Stimulated activated CD4-positive, alpha-beta T cell treated with anti-CD3 and anti-CD28 coated beads, Interleukin-1b, Interleukin-23, amount 100 ng/mL, for 48 hours (primary cell): ENCODE data around the gene RABEP2.
"Not testable (repeated sequence)": the region's sequence is repeated elsewhere in the genome, so short reads cannot be mapped to it uniquely, and the experiment has no call there.

Source experiments
- DNase-seq: peaks from one replicate; pipeline ENCODE4 v3.0.0-alpha.2; 2020

The RABEP2 gene

DNA sequence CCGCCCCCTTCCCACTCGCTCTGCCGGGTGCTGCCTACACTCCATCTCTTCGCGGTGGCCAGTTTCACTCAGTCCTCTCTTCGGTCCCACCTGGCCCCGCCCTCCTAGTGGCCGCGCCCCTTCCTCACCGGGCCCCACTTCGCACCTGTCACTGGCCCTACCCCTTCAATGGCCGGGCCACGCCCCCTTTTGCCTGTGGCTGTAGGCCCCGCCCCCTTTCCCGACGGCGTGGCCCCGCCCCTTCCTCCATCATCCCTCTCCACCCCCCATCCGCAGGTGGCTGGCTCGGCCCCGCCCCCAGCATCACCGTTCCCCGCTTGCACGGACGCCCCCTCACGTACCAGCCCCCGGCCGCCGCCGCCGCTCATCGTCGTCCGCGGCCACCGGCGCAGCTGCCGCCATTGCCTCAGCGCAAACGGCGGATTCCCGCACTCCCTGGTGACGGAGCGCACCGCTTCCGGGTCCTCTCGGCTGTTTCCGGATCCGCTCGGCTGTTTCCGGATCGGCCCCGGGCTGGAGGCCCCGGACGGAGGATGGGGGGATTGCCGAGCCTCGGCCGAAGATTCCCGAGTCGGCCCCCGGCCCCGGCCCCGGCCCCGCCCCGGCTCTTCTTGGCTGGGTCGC lies at the start of gene RABEP2:
Gene RABEP2 (minus strand): TSS at position 477 of the 624 bp plus-strand sequence. CDS start 75 bp downstream, at position 402.
- DNase-seq, result peak; percentile 97

GRCh38 chr16:28974437-28975157 lies 49.6 kb upstream of the RABEP2 start, which contains the start of gene SPNS1:
TSS of gene SPNS1 (plus strand) at chr16:28974778. CDS start at chr16:28975152, 374 bp downstream.
- peak; percentile 96 for DNase-seq

GRCh38 chr16:28974007-28974436 lies 49.0 kb upstream of the RABEP2 start:
- DNase-seq, result no peak

DNA sequence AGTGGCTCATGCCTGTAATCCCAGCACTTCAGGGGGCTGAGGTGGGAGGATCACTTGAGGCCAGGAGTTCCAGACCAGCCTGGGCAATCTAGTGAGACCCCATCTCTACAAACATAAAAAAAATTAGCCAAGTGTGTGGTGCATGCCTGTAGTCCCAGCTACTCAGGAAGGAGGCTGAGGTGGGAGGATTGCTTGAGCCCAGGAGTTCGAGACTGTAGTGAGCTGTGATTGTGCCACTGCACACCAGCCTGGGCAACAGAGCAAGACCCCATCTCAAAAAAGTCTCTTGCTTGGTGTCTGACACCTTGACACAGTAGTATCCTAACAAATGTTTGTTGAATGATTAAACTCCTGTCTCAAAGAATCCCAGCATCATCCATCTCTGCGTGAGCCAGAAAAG lies 44.7 kb upstream of the RABEP2 start:
- DNase-seq, result not testable (repeated sequence)

- no peak for DNase-seq
Measured at GRCh38 chr16:28967156-28967555, 42.1 kb upstream of the RABEP2 start.

DNA sequence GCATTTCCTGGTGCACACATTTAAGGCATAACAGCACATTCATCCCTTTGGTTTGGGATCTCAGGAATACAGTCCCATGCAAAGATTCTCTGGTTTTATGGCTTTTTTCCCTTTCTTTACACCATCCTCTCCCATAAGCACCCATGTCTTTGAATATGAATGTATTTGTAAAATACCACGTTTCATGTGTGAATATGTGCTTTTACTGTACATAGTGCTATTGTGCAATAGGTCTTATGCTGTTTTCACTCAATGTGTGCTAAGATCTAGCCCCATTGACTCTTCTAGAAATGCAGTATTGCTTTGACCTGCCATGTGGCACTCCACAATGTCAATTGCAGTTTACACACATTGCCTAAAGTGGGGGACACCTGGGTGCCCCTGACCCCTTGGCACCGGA lies 39.5 kb upstream of the RABEP2 start:
- no peak for DNase-seq

GRCh38 chr16:28964072-28964471 lies 39.0 kb upstream of the RABEP2 start:
- DNase-seq, result no peak

DNA sequence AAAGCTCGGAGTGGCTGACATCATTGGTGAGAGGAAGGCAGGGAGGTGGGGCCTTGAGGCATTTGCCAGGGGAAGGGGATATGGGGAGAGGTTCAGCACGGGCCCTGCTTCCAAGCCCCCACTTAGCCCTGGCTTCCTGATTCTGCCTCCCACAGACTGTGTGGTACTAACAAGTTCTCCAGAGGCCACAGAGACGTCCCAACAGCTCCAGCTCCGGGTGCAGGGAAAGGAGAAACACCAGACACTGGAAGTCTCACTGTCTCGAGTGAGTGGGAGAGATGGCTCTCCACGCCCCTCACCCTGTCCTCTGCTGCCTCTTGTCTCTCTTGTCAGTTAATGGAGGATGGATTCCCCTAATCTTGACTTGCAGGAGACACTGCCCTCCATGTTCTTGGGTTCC lies 33.8 kb upstream of the RABEP2 start:
- DNase-seq, result no peak

GRCh38 chr16:28958216-28958615 lies 33.2 kb upstream of the RABEP2 start:
- DNase-seq, result no peak

DNA sequence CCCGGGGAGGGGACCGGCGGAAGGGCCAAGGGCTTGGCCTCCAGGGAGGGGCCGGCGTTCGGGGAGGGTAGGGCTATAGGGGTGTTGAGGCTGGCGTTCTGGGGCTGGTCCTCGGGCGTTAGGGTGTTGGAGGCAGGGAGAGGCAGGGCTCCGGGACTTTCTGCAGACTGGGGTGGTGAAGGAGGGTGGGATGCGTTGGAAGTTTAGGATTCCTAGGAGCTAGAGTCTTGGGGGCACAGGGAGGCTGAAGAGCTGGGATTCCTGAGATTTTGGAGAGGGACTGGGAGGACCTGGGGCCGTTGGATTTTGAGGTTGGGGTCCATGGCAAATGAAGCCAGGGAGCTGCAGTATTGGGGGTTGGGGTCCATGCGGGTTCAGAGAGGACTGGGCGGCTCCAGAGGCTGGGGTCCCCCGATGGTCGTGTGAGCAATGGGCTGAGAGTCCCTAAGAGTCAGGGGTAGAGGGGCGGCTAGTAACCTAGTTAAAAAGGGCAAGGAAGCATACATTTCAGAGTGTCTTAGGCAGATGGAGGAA lies 26.4 kb upstream of the RABEP2 start:
- no peak for DNase-seq

DNA sequence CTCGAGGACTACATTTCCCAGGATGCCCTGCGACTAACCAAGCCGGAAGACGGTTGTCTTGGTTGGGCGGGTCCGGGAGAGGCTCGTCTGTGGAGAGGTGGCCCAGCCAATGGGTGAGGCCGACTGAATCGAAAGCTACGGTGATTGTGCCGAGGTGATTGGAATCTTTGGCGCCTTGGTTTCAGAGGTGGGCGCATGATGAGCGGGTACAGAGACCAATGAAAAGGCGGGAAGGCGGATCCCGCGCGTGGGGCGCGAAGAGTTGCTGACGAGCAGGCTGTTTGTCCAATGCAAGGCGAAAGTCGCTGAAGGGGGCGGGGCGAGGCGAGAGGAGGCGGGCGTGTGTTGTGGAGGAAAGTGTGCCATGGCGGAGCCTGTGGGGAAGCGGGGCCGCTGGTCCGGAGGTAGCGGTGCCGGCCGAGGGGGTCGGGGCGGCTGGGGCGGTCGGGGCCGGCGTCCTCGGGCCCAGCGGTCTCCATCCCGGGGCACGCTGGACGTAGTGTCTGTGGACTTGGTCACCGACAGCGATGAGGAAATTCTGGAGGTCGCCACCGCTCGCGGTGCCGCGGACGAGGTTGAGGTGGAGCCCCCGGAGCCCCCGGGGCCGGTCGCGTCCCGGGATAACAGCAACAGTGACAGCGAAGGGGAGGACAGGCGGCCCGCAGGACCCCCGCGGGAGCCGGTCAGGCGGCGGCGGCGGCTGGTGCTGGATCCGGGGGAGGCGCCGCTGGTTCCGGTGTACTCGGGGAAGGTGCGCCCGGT lies 25.8 kb upstream of the RABEP2 start, which contains the start of gene NFATC2IP:
Gene NFATC2IP (plus strand): TSS at position 290 of the 762 bp plus-strand sequence. CDS start 75 bp downstream, at position 365.
- peak; percentile 100 for DNase-seq

DNA sequence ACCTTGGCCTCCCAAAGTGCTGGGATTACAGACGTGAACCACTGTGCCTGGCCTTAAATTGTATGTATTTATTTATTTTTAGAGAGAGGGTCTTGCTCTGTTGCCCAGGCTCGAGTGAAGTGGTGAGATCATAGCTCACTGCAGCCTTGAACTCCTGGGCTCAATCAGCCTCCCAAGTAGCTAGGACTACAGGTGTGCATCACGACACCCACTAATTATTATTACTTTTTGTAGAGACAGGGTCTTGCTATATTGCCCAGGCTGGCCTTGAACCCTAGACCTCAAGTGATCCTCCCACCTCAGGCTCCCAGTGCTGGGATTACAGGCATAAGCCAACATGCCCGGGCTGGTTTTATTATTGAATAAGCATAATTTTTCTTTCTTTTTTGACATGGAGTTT lies 21.6 kb upstream of the RABEP2 start:
- no peak for DNase-seq

DNA sequence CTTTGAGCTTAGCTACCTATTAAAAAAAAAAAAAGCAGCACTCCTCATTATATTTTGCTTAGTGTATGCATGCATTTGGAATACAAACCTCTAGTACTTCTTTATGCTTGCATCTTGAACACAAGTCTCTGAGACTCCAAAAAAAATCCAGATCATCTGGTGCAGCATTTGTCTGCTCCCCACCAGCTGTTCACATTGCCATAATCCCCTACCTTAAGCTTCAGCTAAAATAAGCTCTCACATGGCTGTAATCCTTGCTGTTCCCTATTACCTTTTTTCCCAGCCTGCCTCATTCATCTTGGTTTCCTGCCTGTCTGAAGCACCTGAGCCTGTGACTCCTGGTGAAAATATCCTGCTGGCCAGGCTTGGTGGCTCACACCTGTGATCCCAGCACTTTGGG lies 18.2 kb upstream of the RABEP2 start:
- DNase-seq, result no peak

DNA sequence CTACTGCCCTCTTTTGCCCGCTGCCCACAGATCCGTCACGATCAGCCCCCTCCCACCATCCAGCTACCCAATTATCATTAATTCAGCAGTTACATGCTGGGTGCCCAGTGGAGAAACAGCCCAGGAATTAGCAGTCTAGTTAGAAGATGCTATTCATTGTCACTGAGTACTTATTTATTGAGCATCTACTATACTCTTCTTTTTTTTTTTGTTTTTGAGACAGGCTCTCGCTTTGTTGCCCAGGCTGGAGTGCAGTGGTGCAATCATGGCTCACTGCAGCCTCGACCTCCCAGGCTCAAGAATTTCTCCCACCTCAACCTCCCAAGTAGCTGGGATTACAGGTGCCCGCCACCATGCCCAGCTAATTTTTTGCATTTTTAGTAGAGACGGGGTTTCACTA lies 14.8 kb upstream of the RABEP2 start:
- DNase-seq, result not testable (repeated sequence)

DNA sequence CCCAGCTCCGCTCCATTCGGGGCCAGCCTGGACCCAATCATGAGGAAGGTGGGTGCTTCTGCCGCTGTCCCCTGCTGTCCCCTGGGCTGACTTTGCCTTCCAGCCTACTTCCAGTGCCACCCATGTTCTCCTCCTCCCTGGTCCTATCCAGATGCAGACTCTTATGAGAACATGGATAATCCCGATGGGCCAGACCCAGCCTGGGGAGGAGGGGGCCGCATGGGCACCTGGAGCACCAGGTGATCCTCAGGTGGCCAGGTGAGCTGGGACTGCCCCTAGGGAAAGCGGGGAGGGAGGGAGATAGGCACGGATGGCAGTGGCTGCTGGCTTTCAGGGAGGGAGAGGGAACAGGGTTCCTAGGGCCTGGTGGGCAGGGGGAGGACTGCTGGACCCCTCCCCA lies 13.7 kb upstream of the RABEP2 start:
- no peak for DNase-seq

DNA sequence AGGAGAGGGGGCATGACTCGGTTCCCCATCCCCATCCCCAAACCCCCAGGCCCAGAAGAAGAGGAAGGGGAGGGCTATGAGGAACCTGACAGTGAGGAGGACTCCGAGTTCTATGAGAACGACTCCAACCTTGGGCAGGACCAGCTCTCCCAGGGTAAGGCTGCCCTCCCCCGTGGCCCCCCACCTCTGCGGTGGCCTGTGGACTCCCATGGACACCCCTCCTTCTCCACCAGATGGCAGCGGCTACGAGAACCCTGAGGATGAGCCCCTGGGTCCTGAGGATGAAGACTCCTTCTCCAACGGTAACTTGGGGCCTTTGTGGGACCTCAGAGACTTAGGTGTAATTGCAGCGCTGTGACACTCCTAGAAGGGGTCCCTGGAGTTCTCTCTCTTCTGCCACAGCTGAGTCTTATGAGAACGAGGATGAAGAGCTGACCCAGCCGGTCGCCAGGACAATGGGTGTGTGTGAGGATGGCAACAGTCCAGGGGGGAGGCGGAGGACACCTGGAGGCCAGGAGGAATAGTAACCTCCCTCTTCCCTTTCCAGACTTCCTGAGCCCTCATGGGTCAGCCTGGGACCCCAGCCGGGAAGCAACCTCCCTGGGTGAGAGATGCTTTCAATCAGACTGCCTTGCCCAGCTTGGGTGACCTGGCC lies 12.3 kb upstream of the RABEP2 start:
- no peak for DNase-seq

DNA sequence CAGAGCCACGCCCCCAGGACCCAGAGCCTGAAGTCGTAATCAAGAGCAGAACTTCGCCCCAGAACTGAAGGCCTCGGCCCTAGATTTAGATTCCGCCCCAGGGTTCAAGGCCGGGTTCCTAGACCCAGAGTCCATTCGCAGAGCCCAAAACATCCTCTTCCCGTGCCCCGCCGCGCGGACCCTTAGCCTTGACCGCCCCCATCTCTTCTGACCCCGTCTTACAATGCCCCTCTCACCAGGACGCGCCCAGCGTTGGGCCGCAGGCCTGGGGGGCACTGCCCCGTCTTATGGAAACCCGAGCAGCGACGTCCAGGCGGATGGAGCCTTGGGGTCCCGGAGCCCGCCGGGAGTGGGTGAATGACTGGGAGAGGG lies 11.7 kb upstream of the RABEP2 start:
- DNase-seq, result no peak

GRCh38 chr16:28935924-28936783 lies 11.1 kb upstream of the RABEP2 start:
- peak; percentile 93 for DNase-seq

- no peak for DNase-seq
Measured at GRCh38 chr16:28935346-28935745, 10.3 kb upstream of the RABEP2 start.

DNA sequence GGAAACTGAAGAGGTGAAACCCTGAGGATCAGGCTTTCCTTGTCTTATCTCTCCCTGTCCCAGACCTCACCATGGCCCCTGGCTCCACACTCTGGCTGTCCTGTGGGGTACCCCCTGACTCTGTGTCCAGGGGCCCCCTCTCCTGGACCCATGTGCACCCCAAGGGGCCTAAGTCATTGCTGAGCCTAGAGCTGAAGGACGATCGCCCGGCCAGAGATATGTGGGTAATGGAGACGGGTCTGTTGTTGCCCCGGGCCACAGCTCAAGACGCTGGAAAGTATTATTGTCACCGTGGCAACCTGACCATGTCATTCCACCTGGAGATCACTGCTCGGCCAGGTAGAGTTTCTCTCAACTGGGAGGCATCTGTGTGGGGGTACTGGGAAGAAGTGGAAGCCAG lies 8.1 kb upstream of the RABEP2 start:
- no peak for DNase-seq

- no peak for DNase-seq
Measured at GRCh38 chr16:28932339-28933141, 7.5 kb upstream of the RABEP2 start.
